Naive B cell (primary cell): ENCODE results near the gene TNRC18. TPM values are rescaled to one million over a fixed set of nuclear protein-coding genes. Genes with fewer than 3 reads are reported as not detected.
A peak's percentile ranks its signal among the peaks of the same experiment; 100 is the strongest.

ENCODE experiments used
- ATAC-seq, 2 donors: fragments of 150-1000 bp; cut with Tn5 transposase; 2 replicates each; pipeline ENCODE4 v1.10.0; 2021; ENCODE audit warnings: low read depth in 2 of 2, mild to moderate bottlenecking in 2 of 2, moderate library complexity in 2 of 2
- DNase-seq: peaks from one replicate; pipeline ENCODE4 v3.0.0; 2022
- H3K27ac Mint-ChIP-seq, 6 donors: one replicate each; pipeline ENCODE4 v1.8.0; 2020 to 2022; ENCODE audit warnings: mild to moderate bottlenecking in 6 of 6, mixed read lengths in 6 of 6, moderate library complexity in 5 of 6, inconsistent platforms in 2 of 6
- H3K27me3 Mint-ChIP-seq, 3 donors: one replicate each; pipeline ENCODE4 v1.8.0; 2021 to 2022; ENCODE audit warnings: mixed read lengths in 3 of 3, mild to moderate bottlenecking in 1 of 3
- H3K36me3 Mint-ChIP-seq, 2 donors: one replicate each; pipeline ENCODE4 v1.8.0; 2020 to 2022; ENCODE audit warnings: mixed read lengths in 2 of 2, inconsistent platforms in 1 of 2, mild to moderate bottlenecking in 1 of 2
- H3K4me1 Mint-ChIP-seq, 3 donors: one replicate each; pipeline ENCODE4 v1.8.0; 2020 to 2022; ENCODE audit warnings: mixed read lengths in 3 of 3, inconsistent platforms in 1 of 3, mild to moderate bottlenecking in 1 of 3, moderate library complexity in 1 of 3
- H3K4me3 Mint-ChIP-seq, 8 donors: one replicate each; pipeline ENCODE4 v1.8.0; 2020 to 2022; ENCODE audit warnings: mild to moderate bottlenecking in 8 of 8, mixed read lengths in 8 of 8, moderate library complexity in 8 of 8, inconsistent platforms in 2 of 8
- H3K9me3 Mint-ChIP-seq, 7 donors: one replicate each; pipeline ENCODE4 v1.8.0; 2020 to 2022; ENCODE audit warnings: mixed read lengths in 7 of 7, mild to moderate bottlenecking in 5 of 7, inconsistent platforms in 2 of 7, moderate library complexity in 1 of 7
- polyA plus RNA-seq, 6 donors: library from polyadenylated mRNA; unstranded; fragments of 300-500 nt; fragmentation: Illumina TruSeq; gene quantifications; one replicate each; pipeline ENCODE4 v1.2.3, GENCODE V29; 2021; ENCODE audit warnings: low read depth in 6 of 6

TNRC18 gene
- polyA plus RNA-seq, 6 donors from 2014 or later: 0.29 to 2.9 (median 2.0) TPM; not detected in 1

GRCh38 chr7:5383314-5384098 lies 40.1 kb downstream of the TNRC18 start:
- ATAC-seq: no peak
- Mint-ChIP-seq H3K9me3 (no peaks in the 10 kb centered on the region), H3K4me1 (peaks cover 17 to 21% (median 19%) of the 10 kb centered on the region in 3 donors), H3K4me3 (no peak overlapping the region), H3K36me3 (peaks cover 0 to 5% of the 10 kb centered on the region in 2 donors), H3K27me3 (no peaks in the 10 kb centered on the region), H3K27ac (peak overlapping the region in 1 of 6 donors; percentile 8)
- DNase-seq: no peak

- H3K9me3 Mint-ChIP-seq: no peaks in the 10 kb centered on the region
- DNase-seq (no peak), ATAC-seq (no peak)
- H3K36me3 Mint-ChIP-seq: peaks cover 0 to 4% of the 10 kb centered on the region in 2 donors
- no peaks in the 10 kb centered on the region for H3K27me3 Mint-ChIP-seq
- H3K4me3 Mint-ChIP-seq: peak overlapping the region in 1 of 8 donors; percentile 19
- no peak overlapping the region for H3K27ac Mint-ChIP-seq
- H3K4me1 Mint-ChIP-seq: peaks cover 19 to 25% (median 19%) of the 10 kb centered on the region in 3 donors
Measured at GRCh38 chr7:5382281-5382892, 41.2 kb downstream of the TNRC18 start.

GRCh38 chr7:5381071-5381772 lies 42.4 kb downstream of the TNRC18 start:
- Mint-ChIP-seq H3K4me3 (no peak overlapping the region), H3K27ac (peak overlapping the region in 3 of 6 donors; percentile 59 to 81 (median 68)), H3K4me1 (peaks cover 19 to 25% (median 19%) of the 10 kb centered on the region in 3 donors)

GRCh38 chr7:5380350-5381070 lies 43.1 kb downstream of the TNRC18 start:
- Mint-ChIP-seq H3K4me3 (no peak overlapping the region), H3K27ac (peak overlapping the region in 1 of 6 donors; percentile 60), H3K9me3 (no peaks in the 10 kb centered on the region), H3K4me1 (peaks cover 17 to 25% (median 19%) of the 10 kb centered on the region in 3 donors), H3K27me3 (no peaks in the 10 kb centered on the region), H3K36me3 (no peaks in the 10 kb centered on the region)
- DNase-seq: no peak
- no peak for ATAC-seq

More at GRCh38 chr7:5381071-5381772, 42.4 kb downstream of the TNRC18 start:
- Mint-ChIP-seq H3K36me3 (no peaks in the 10 kb centered on the region), H3K9me3 (no peaks in the 10 kb centered on the region), H3K27me3 (no peaks in the 10 kb centered on the region)
- DNase-seq (no peak), ATAC-seq (no peak)

DNA sequence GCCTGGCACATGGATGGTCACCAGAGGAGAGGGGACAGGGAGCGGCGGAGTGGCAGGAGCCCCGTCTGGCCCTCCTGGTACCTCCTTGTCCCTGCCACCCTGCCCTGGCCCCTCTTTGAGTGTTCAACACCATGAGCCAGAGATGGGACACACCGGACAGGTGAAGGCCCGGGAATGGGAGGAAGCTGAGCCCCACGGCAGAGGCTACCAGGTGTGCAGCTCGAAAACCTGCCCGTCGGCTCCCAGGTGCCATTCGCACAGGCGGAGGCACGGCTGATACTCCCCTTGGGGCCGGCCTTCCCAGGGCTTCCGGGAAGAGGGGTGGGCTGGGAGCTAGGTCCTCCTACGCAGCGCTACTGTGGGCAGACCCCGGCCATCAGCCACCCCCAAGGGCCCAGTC lies 44.1 kb downstream of the TNRC18 start:
- peaks cover 17 to 21% (median 19%) of the 10 kb centered on the region in 3 donors for H3K4me1 Mint-ChIP-seq
- ATAC-seq (no peak), DNase-seq (no peak)
- H3K27me3 Mint-ChIP-seq: no peaks in the 10 kb centered on the region
- H3K4me3 Mint-ChIP-seq: no peak overlapping the region
- H3K27ac Mint-ChIP-seq: no peak overlapping the region
- no peaks in the 10 kb centered on the region for H3K9me3 Mint-ChIP-seq
- H3K36me3 Mint-ChIP-seq: no peaks in the 10 kb centered on the region

DNA sequence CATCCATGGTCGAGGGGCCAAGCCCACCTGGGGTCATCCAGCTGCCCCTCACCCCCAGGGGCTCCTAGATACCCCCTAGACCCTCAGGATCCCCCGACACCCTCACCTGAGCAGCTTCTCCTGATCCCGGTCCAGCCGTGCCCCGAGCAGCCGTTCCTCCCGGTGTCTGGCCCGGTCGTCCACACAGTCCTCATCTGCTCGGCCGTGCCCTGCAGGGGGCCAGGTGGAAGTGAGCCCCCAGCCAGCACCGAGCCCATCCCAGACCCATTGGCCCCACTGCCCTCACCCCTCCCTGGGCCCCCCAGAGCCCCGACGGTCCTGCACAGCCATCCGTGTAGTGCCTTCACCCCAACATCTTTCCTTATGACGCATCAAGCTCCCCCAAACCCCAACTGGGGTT lies 45.8 kb downstream of the TNRC18 start:
- Mint-ChIP-seq H3K4me1 (peaks cover 11 to 15% (median 13%) of the 10 kb centered on the region in 3 donors), H3K9me3 (no peaks in the 10 kb centered on the region), H3K36me3 (peaks cover 0 to 10% of the 10 kb centered on the region in 2 donors), H3K27ac (peak overlapping the region in 2 of 6 donors; percentile 32 to 78), H3K27me3 (no peaks in the 10 kb centered on the region), H3K4me3 (no peak overlapping the region)
- no peak for ATAC-seq
- DNase-seq: no peak

GRCh38 chr7:5377279-5377678 lies 46.4 kb downstream of the TNRC18 start:
- DNase-seq (no peak), ATAC-seq (no peak)
- Mint-ChIP-seq H3K27ac (no peak overlapping the region), H3K4me1 (peaks cover 9 to 13% (median 10%) of the 10 kb centered on the region in 3 donors), H3K9me3 (no peaks in the 10 kb centered on the region), H3K4me3 (no peak overlapping the region), H3K27me3 (no peaks in the 10 kb centered on the region), H3K36me3 (peaks cover 0 to 10% of the 10 kb centered on the region in 2 donors)

DNA sequence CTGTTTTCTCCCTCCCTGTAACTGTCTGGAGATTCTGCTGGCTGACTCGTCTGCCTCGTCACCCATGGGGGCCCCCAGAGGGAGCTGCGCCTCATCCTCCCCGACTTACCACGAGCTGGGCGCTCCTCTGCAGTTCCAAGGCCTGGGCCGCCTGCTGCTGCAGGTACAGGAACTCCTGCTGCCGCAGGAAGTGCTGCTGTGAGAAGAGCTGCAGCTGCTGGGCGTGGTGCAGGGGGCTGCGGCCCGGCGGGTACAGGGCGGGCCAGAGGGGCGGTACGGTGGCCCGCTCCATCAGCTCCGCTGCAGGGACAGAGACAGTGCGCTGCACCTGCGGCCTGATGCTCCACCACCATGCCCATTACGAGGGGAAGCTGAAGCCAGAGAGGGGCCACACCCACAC lies 47.7 kb downstream of the TNRC18 start:
- Mint-ChIP-seq H3K4me1 (peaks cover 3 to 7% (median 5%) of the 10 kb centered on the region in 3 donors), H3K27ac (peak overlapping the region in 1 of 6 donors; percentile 6), H3K9me3 (no peaks in the 10 kb centered on the region), H3K27me3 (no peaks in the 10 kb centered on the region), H3K4me3 (no peak overlapping the region), H3K36me3 (peaks cover 0 to 10% of the 10 kb centered on the region in 2 donors)
- DNase-seq: no peak
- no peak for ATAC-seq

GRCh38 chr7:5374464-5374863 lies 49.2 kb downstream of the TNRC18 start:
- Mint-ChIP-seq H3K4me1 (peaks cover under 1 to 7% (median 5%) of the 10 kb centered on the region in 3 donors), H3K27ac (no peak overlapping the region), H3K27me3 (no peaks in the 10 kb centered on the region), H3K9me3 (no peaks in the 10 kb centered on the region), H3K4me3 (no peak overlapping the region), H3K36me3 (peaks cover 3 to 10% of the 10 kb centered on the region in 2 donors)
- DNase-seq: no peak
- ATAC-seq: no peak

GRCh38 chr7:5373300-5373699 lies 50.3 kb downstream of the TNRC18 start:
- Mint-ChIP-seq H3K4me1 (peaks cover 5 to 7% (median 5%) of the 10 kb centered on the region in 3 donors), H3K27ac (peak overlapping the region in 1 of 6 donors; percentile 49), H3K36me3 (peaks cover 6 to 10% of the 10 kb centered on the region in 2 donors)

GRCh38 chr7:5370454-5371353 lies 52.9 kb downstream of the TNRC18 start:
- ATAC-seq (no peak), DNase-seq (no peak)
- Mint-ChIP-seq H3K4me1 (peaks cover 5 to 13% (median 7%) of the 10 kb centered on the region in 3 donors), H3K9me3 (no peaks in the 10 kb centered on the region), H3K27ac (no peak overlapping the region), H3K27me3 (no peaks in the 10 kb centered on the region), H3K36me3 (peaks cover 6 to 10% of the 10 kb centered on the region in 2 donors), H3K4me3 (no peak overlapping the region)

More at GRCh38 chr7:5373300-5373699, 50.3 kb downstream of the TNRC18 start:
- Mint-ChIP-seq H3K9me3 (no peaks in the 10 kb centered on the region), H3K4me3 (peak overlapping the region in 1 of 8 donors; percentile 48), H3K27me3 (no peaks in the 10 kb centered on the region)
- ATAC-seq (no peak), DNase-seq (no peak)

DNA sequence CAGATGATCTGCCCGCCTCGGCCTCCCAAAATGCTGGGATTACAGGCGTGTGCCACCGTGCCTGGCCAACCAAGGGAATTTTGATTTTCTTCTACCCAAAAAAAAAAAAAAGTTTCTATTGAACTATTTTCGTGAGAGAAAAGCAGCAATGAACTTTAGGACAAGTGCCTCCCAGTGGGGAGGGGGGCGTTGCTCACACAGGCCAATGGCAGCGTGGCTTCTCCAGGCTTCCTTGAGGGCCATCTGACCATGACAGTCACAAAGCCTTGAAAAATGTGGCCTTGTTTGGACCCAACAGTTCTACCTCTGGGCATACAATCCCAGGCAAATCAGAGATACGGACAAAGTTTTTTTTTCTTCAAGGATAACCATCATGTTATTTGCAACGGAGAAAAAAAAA lies 56.0 kb downstream of the TNRC18 start:
- no peak overlapping the region for H3K27ac Mint-ChIP-seq
- DNase-seq (no peak), ATAC-seq (no peak)
- H3K36me3 Mint-ChIP-seq: peaks cover 0 to 6% of the 10 kb centered on the region in 2 donors
- H3K4me1 Mint-ChIP-seq: peaks cover 9 to 31% (median 17%) of the 10 kb centered on the region in 3 donors
- H3K27me3 Mint-ChIP-seq: no peaks in the 10 kb centered on the region
- no peak overlapping the region for H3K4me3 Mint-ChIP-seq
- no peaks in the 10 kb centered on the region for H3K9me3 Mint-ChIP-seq
